GM21825 (cell line): ENCODE data around the gene CYB5D1.
"Not testable (repeated sequence)": the region's sequence is repeated elsewhere in the genome, so short reads cannot be mapped to it uniquely, and the experiment has no call there.

Experiments used
- ATAC-seq: cut with Tn5 transposase; IDR thresholded peaks from one replicate; pipeline ENCODE4 v1.9.1; 2021; ENCODE audit warnings: mild to moderate bottlenecking, moderate library complexity; ENCODE audit not compliant: unreplicated experiment

CYB5D1 gene

GRCh38 chr17:7856011-7856810, 1.6 kb upstream of the CYB5D1 start:
- ATAC-seq: no peak

DNA sequence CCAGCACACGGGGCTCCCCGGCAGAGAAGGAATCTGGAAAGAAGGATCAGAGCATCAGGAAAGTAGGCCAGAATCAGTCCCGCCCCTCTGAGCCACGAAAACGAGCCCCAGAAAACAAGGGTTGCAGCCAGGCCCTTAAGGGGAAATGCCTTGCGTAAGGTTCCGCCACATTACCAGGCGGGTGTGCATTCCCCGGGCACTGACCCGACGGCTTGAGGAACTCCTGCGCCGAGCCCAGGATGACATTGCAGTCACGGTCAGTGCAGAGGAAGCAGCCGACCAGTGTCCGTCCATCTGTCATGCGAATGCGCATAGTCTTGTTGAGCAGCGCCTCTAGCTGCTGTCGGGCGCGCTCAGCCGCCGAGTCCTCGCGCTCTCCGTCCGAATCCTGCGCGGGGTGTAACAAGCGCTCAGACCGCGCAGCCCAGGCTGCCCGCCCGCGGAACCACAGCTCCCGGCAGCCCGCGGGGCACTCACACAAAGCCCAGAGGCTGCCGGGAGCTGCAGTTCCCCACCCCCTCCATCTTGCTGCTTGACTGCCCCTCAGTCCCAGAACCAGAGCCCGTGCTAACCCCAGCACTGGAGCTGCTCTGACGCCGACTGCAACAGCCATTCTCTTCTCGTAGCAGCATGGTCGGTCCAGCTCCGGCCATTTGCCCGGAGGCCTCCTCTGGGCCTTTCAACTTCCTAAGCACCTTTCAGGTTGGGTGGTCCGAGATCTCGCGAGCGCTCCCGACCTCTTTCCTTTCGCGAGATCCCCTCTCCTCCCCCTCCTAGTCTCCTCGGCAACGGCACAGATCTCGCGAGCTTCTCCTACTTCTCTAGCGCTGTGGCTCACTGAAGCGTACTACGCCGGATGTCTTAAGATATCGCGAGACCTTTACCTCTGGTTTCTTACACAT, 741 bp upstream of the CYB5D1 start, which contains the start of gene NAA38:
Gene NAA38 (minus strand): TSS at position 749 of the 902 bp plus-strand sequence. CDS start 96 bp downstream, at position 653.
- ATAC-seq: peak; percentile 65

DNA sequence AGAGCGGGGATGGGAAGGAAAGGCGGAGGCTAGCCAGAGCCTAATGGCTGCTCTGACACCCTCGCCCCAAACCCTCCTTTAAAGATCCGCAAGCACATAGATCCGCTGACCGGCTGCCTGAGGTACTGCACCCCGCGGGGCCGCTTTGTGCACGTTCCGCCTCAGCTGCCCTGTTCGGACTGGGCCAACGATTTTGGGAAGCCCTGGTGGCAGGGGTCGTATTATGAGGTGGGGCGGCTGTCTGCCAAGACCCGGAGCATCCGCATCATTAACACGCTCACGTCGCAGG, 663 bp downstream of the CYB5D1 start:
- ATAC-seq: no peak

DNA sequence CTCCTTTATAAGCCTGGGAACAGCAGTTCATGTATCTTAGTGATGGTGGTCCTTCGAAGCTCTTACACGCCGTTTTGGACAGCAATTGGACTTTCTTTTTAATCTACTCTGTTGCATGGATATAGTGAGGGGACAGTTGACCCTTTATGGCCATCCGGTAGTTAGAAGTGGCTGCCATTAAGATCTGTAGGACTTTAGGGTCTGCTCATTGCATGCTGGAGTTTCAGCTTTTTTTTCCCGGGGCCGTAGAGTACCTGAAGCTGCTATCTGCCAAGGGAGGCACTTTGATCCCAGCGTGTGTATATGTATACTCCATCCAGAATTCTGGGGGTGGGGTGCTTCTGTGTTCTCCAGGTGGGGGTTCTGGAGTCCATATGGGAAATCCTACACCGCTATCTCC, 1.2 kb downstream of the CYB5D1 start:
- ATAC-seq: no peak

DNA sequence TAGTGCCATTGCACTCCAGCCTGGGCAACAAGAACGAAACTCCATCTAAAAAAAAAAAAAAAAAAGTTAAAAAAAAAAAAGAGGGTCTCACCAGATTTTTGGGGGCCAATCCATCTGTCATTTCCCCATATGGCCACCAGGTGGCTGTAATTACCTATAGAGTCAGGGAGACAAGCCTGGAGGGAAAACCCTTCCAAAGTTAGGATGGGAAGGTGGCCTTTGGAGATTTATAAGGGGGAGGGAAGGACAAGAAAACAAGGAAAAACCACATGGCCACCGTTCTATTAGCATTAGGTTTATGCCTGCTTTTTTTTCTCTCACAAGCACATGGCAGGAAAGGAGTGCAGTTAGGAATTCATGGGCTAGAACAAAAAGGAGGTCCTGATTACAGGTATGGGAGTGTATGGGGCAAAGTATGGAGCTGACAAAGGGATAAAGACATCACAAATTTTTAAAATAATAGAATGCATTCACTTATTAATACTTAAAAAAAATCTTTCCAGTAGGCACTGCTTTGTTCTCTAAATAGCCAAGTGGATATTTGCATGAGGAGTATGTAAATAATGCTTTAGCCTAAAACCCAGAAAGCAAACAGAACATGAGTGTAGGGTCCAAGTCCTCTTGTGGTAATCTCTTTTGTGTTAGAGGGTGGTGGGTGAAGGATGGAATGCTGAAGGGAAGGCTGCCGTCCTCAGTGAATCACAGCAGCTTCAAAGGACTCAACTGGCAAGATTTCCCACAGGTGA, 5.1 kb downstream of the CYB5D1 start:
- ATAC-seq: no peak

DNA sequence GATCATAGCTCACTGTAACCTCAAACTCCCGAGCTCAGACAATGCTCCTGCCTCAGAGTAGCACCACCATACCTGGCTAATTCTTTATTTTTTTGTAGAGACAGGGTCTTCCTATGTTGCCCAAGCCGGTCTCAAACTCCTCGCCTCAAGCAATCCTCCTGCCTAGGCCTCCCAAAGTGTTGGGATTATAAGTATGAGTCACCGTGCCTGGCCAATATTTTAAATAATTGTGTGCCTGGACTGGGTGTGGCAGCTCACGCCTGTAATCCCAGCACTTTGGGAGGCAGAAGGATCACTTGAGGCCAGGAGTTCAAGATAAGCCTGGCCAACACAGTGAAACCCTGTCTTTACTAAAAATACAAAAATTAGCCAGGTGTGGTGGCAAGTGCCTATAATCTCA, 6.6 kb downstream of the CYB5D1 start:
- ATAC-seq: not testable (repeated sequence)

- ATAC-seq: no peak
These were observed 7.3 kb downstream of the CYB5D1 start for GRCh38 chr17:7864995-7865650.

- ATAC-seq: no peak
These were observed 10.1 kb downstream of the CYB5D1 start for GRCh38 chr17:7867881-7868329.

GRCh38 chr17:7873051-7873450, 15.2 kb downstream of the CYB5D1 start:
- ATAC-seq: no peak

DNA sequence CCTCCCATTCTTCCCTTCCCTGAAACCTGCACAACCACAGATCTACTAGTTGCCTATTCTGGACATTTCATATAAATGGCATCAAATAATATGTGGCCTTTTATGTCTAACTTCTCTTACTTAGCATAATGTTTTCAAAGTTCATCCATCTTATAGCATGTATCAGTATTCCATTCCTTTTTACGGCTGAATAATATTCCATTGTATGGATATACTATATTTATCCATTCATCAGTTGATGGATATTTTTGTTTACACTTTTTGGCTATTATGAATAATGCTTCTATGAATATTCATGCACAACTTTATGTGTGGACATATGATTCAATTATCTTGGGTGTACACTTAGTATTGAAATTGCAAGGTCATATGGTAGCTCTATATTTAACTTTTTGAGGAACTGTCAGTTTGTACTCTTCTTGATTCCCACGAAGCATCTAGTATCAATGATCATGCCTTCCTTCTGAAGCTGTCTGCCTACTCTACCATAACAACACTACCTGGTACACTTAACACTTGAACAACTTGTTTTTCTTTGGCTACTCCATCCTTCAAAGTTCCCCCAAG, 18.1 kb downstream of the CYB5D1 start:
- ATAC-seq: no peak

DNA sequence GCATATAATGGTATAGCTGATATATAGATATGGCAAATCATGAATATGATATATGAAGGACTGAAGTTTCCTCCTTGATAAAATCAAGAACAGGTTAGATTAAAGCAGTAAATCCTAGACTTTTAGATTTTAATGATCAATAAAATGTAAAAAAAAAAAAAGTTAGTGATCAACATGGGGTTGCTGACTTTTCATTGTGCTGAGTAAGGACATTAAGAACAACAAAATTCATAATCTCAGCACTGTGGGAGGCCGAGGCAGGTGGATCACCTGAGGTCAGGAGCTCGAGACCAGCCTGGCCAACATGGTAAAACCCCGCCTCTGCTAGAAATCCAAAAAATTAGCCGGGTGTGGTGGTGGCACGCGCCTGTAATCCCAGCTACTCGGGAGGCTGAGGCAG, 20.4 kb downstream of the CYB5D1 start:
- ATAC-seq: no peak

DNA sequence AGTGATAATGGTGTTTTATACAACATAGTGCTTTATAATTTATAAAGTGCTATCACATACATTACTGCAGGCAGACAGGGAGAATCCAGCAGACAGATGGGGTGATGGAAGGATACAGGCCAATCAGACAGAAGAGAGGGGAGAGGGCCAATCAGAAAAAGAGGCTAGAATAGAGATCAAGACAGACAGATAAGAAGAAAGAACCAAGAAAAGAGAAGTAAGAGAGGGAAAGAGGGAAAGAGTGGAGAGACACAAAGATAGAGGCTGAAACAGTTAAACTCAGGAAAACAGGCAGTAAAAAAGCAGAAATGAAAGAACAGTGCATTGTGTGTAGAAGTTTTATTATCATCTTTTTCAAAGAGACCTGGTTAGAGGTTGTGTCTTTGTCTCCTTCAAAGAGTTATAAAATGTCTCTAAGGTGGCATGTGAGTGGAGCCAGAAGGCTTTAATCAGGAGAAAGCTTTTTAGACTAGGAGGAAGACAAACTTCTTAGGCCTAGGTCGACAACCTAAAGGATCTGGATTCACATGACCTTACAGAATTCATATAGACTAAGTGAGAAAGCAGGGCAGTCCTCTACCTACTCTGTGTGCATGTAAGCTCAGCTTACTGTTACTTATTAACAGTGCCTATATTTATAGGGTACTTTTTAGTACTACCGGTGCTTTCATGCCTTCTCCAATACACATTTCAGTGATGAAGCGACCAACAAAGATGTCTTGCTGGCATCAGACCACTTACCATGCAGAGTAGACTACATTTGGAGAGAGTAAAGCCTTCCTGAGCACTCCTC, 22.5 kb downstream of the CYB5D1 start:
- ATAC-seq: no peak

- ATAC-seq: no peak
These were observed 23.7 kb downstream of the CYB5D1 start for GRCh38 chr17:7881276-7882054.

DNA sequence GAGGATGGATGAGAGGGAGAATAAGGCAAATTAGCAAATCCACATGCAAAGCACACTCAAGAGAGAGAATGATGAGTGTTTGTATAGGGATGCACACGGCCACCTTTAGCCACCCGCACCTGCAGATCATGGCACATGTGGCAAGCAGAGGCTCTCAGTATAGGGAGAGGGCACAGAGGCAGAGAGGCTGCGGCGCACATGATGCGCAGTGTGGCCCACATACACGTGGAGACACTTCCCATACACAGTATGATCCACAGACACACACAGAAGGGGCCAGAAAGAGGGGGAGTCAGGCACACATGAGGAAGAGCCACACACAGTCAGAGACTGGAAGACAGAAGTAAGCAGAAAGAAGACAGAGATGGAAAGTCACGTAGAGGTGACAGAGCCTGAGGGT, 24.3 kb downstream of the CYB5D1 start:
- no peak for ATAC-seq

DNA sequence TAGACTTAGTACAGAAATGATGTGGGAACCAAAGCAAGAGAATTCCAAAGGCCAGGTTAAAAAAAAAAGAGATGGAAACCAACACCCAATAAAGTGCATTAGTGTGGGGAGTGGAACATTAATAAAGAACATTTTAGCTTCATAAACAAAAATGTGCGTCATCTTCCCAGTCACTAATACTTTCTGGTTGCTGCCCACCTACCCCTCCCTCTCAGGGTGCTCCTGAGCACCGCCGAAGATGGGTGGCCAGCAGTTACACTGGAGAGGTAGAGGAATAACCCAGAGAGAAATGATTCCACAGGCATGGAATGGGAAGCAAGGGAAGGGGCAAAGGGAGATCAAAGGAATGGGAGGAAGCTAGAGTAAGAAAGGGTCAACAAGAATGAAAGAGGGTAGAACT, 24.8 kb downstream of the CYB5D1 start:
- no peak for ATAC-seq

DNA sequence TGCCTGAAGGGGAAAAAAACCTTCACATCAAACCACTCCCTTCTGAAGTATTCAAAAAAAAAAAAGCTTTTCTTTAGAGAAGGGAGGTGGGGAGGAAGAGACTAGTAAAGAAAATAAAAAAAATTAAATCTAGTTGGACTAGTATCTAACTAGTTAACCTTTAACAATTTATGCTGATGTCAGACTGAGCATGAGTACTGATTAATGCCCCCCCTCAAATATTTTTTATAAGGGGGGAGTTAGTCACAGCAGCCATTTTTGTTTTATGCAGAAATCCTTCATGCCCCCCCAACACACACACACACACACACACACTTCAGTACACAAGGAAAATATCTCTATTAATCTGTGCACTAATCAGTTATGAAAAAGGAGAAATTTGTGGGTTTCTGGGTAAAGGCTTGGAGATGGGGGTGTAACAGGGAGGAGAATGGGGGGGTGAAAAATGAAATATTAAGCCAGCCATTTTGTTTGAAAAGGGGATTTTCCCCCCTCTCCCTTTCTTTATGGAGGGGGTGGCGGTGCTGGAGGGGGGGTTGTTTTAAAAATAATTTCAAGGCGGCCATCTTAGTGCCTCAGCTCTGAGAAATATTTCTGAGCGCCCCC, 26.1 kb downstream of the CYB5D1 start:
- no peak for ATAC-seq

GRCh38 chr17:7884581-7885366, 27.0 kb downstream of the CYB5D1 start:
- ATAC-seq: no peak
